Psoas muscle (tissue), 8 donors: ENCODE data around the gene SRXN1. TPM values are rescaled to one million over a fixed set of nuclear protein-coding genes. Genes with fewer than 3 reads are reported as not detected.

ENCODE experiments used
- ATAC-seq, 4 donors: fragments of 200-7000 bp; cut with Tn5 transposase; one replicate each; pipeline ENCODE4 v1.9.1; 2020; ENCODE audit warnings: moderate library complexity in 3 of 4, mild to moderate bottlenecking in 2 of 4
- DNase-seq, 2 donors: peaks; one replicate each; pipeline ENCODE4 v3.0.0-alpha.2; 2020
- H3K27ac ChIP-seq: fragments of 200-600 bp; one replicate; pipeline ENCODE4 v1.8.0; 2022
- H3K27me3 ChIP-seq, 3 donors: fragments of 200-600 bp in 1 of 3; one replicate each; pipeline versions ENCODE4 v1.6.1 to v1.8.0; 2013 to 2022; ENCODE audit warnings: low read length in 2 of 3, mild to moderate bottlenecking in 2 of 3, moderate library complexity in 1 of 3; ENCODE audit not compliant: insufficient read depth in 3 of 3
- H3K36me3 ChIP-seq, 2 donors: fragments of 200-600 bp in 1 of 2; one replicate each; pipeline versions ENCODE4 v1.6.1 to v1.8.0; 2013 to 2022; ENCODE audit warnings: low read depth in 1 of 2, mild to moderate bottlenecking in 1 of 2, moderate library complexity in 1 of 2; ENCODE audit not compliant: insufficient read depth in 1 of 2
- H3K4me1 ChIP-seq: fragments of 200-600 bp; one replicate; pipeline ENCODE4 v1.8.0; 2022
- H3K4me3 ChIP-seq: fragments of 200-600 bp; one replicate; pipeline ENCODE4 v1.8.0; 2022; ENCODE audit warnings: mild to moderate bottlenecking
- H3K9me3 ChIP-seq: fragments of 200-600 bp; one replicate; pipeline ENCODE4 v1.8.0; 2022
- WGBS, 3 donors: extraction: QIAGEN DNeasy Blood & Tissue Kit; methylation state at CpG; one replicate each; pipeline versions ENCODE4 v1.1.6 to v1.1.7; 2013; 5-methylcytosine and 5-hydroxymethylcytosine counted together
- intact Hi-C, 2 donors: fragments of 100-400 bp; cut with DNase I; formaldehyde crosslinking; loops; one replicate each; pipeline versions ENCODE4 v1.11.0 to v1.14.2; 2022
- polyA plus RNA-seq, 3 donors: library from polyadenylated mRNA; stranded (reverse); fragments of 200-250 nt; gene quantifications; one replicate each; pipeline ENCODE4 v1.2.3, GENCODE V29; 2013
- total RNA-seq, 4 donors: library from RNA; stranded (reverse); fragmentation: NEBNext Ultra II Directional in 2 of 4; extraction: Animal tissue kit (Norgen Biotek cat#: 25700) in 2 of 4; gene quantifications; one replicate each; pipeline versions ENCODE4 v1.2.1 to v1.2.4, GENCODE V29; 2021 to 2023
- TF ChIP-seq, protein P1 (sequence below): fragments of 200-600 bp; IDR thresholded peaks from one replicate; pipeline ENCODE4 v1.8.0; 2022; ENCODE audit warnings: antibody characterized with exemption
- donor health status: healthy with polysubstance abuse.
- donor health status: DM: no; HTN: no; CAD: no; lungs with moderate emphysema.
- donor health status: Bipolar disorder and iron deficiency.
- donor health status: healthy.
- donor health status: DM: yes; HTN: yes; CAD: no.
- donor health status: DM: no; HTN: no; CAD: no.
- donor health status: DM: no; HTN: no; CAD: no.
- donor health status: DM: yes; HTN: yes; CAD: no.

Gene SRXN1
- total and polyA plus RNA-seq, 7 donors: 30.7 to 172 (median 69.6) TPM

GRCh38 chr20:669573-669972 is 16.6 kb upstream of the SRXN1 start:
- intact Hi-C loops: loop anchor here (5.0 to 10.0 kb wide), 2 partner anchors 107 to 315 kb away; no protein-coding TSS in a partner anchor
- Histone ChIP-seq H3K4me3 (no peak overlapping the region), H3K27ac (no peak overlapping the region), H3K36me3 (no peaks in the 10 kb centered on the region), H3K4me1 (peaks cover 14% of the 10 kb centered on the region), H3K9me3 (no peaks in the 10 kb centered on the region), H3K27me3 (peaks cover 0 to 27% (median 7%) of the 10 kb centered on the region in 3 donors)
- ATAC-seq: peak in 3 of 4 donors; percentile 37 to 63 (median 49)
- no peak for DNase-seq
- TF ChIP-seq, protein P1, sequence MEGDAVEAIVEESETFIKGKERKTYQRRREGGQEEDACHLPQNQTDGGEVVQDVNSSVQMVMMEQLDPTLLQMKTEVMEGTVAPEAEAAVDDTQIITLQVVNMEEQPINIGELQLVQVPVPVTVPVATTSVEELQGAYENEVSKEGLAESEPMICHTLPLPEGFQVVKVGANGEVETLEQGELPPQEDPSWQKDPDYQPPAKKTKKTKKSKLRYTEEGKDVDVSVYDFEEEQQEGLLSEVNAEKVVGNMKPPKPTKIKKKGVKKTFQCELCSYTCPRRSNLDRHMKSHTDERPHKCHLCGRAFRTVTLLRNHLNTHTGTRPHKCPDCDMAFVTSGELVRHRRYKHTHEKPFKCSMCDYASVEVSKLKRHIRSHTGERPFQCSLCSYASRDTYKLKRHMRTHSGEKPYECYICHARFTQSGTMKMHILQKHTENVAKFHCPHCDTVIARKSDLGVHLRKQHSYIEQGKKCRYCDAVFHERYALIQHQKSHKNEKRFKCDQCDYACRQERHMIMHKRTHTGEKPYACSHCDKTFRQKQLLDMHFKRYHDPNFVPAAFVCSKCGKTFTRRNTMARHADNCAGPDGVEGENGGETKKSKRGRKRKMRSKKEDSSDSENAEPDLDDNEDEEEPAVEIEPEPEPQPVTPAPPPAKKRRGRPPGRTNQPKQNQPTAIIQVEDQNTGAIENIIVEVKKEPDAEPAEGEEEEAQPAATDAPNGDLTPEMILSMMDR: no peak
- WGBS, 3 donors: 29 to 46% (median 31%) methylated on average over 7 of the region's 7 CpGs

DNA sequence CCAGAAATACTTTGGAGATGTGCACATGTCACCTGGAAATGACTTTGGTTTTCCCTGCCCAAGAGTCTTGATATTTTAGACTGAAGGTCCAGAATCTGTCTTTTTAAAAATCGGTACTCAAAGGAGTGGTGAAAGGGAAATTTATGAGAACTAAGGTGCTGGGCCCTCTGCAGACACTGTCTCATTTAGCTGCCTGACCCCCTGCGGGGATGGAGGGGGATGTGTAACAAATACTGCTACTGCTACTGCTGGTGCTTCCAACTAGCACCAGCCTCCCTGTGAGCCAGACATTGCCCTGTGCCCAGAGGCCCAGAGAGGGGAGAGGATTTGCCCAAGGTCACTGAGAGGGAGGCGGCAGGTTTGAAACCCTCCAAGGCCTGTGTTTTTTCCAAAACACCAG is 15.6 kb upstream of the SRXN1 start:
- intact Hi-C loops: loop anchor here (5.0 to 10.0 kb wide), 2 partner anchors 106 to 314 kb away; no protein-coding TSS in a partner anchor
- no peak for ATAC-seq
- no peak for DNase-seq
- TF ChIP-seq, protein P1: no peak
- no peak overlapping the region for H3K27ac ChIP-seq
- no peaks in the 10 kb centered on the region for H3K9me3 ChIP-seq
- WGBS, 3 donors: 57 to 75% (median 63%) methylated on average over 3 of the region's 3 CpGs
- H3K36me3 ChIP-seq: no peaks in the 10 kb centered on the region
- H3K27me3 ChIP-seq: peaks cover 0 to 30% (median 9%) of the 10 kb centered on the region in 3 donors
- peaks cover 14% of the 10 kb centered on the region for H3K4me1 ChIP-seq
- no peak overlapping the region for H3K4me3 ChIP-seq

GRCh38 chr20:668050-668449 is 15.1 kb upstream of the SRXN1 start:
- Histone ChIP-seq H3K4me3 (no peak overlapping the region), H3K9me3 (no peaks in the 10 kb centered on the region), H3K4me1 (peaks cover 14% of the 10 kb centered on the region), H3K27me3 (peaks cover 0 to 30% (median 13%) of the 10 kb centered on the region in 3 donors), H3K27ac (no peak overlapping the region), H3K36me3 (no peaks in the 10 kb centered on the region)
- TF ChIP-seq, protein P1: no peak
- DNase-seq (no peak), ATAC-seq (no peak)
- intact Hi-C loops: loop anchor here (5.0 to 10.0 kb wide), 2 partner anchors 106 to 313 kb away; no protein-coding TSS in a partner anchor

DNA sequence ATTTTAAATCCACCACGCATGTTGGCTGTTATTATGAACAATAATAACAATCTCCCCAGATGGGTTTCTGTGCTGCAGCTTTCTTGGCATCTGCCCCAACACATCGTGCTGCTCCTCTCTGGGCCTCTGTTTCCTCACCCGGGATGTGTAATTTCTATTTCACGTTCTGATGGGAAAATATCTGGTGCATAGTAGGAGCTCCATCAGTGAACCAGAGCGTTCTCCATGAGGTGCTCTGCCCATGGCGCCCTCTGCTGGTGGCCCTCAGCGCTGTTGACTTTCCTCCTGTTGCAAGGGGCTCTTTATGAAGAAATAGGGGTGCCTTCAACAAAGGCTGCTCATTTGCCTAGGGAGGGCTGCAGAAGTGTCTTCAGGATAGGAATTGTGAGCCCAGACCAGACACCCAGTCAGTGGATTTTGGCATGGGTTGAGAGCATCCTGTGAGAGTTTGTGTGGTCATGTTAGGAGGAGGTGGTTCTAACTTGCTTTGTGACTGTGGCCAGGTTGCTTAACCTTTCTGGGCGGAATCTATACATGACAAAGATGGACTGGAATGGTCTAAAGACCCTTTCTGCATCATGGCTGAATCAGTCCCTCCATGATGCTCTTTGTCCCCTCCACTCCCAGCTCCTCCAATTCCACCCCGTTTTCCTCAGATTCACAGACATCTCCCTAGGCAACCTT is 14.5 kb upstream of the SRXN1 start:
- peak; percentile 72 to 82 for DNase-seq
- peaks cover 14% of the 10 kb centered on the region for H3K4me1 ChIP-seq
- H3K4me3 ChIP-seq: no peak overlapping the region
- TF ChIP-seq, protein P1: peak; percentile 74
- H3K27me3 ChIP-seq: peaks cover 0 to 30% (median 16%) of the 10 kb centered on the region in 3 donors
- H3K9me3 ChIP-seq: no peaks in the 10 kb centered on the region
- 23 to 26% (median 24%) methylated on average over 9 of the region's 9 CpGs for WGBS, 3 donors
- intact Hi-C loops: loop anchor here (2.0 to 10.0 kb wide), 3 partner anchors 105 to 313 kb away; no protein-coding TSS in a partner anchor
- no peaks in the 10 kb centered on the region for H3K36me3 ChIP-seq
- H3K27ac ChIP-seq: no peak overlapping the region
- peak; percentile 49 to 86 (median 76) for ATAC-seq
